ENCODE data around the gene ESYT1.
A peak's percentile ranks its signal among the peaks of the same experiment; 100 is the strongest.

GRCh38 chr12:56189099-56189917 is 61.2 kb downstream of the ESYT1 start, which contains the start of gene SMARCC2:
- TF ChIP-seq, protein P1, sequence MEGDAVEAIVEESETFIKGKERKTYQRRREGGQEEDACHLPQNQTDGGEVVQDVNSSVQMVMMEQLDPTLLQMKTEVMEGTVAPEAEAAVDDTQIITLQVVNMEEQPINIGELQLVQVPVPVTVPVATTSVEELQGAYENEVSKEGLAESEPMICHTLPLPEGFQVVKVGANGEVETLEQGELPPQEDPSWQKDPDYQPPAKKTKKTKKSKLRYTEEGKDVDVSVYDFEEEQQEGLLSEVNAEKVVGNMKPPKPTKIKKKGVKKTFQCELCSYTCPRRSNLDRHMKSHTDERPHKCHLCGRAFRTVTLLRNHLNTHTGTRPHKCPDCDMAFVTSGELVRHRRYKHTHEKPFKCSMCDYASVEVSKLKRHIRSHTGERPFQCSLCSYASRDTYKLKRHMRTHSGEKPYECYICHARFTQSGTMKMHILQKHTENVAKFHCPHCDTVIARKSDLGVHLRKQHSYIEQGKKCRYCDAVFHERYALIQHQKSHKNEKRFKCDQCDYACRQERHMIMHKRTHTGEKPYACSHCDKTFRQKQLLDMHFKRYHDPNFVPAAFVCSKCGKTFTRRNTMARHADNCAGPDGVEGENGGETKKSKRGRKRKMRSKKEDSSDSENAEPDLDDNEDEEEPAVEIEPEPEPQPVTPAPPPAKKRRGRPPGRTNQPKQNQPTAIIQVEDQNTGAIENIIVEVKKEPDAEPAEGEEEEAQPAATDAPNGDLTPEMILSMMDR (conservative IDR thresholded peaks at IDR 0.05 in 1 of 2, IDR thresholded peaks at IDR 0.05 in 1 of 2; ENCODE audit: extremely low read depth in 1 of 2, insufficient read depth in 1 of 2, low read depth in 1 of 2, low read length in 2 of 2) = peak; percentile 52 to 71
- TF ChIP-seq EZH2 (IDR thresholded peaks at IDR 0.05; ENCODE audit: borderline replicate concordance, low read length) = no peak

All from mammary epithelial cell (primary cell).